GM10248 (cell line): ENCODE data around the gene CCR3.

ENCODE experiments used
- CTCF ChIA-PET: fragments of 300-600 bp; sonication (Branson Sonifier 250); formaldehyde crosslinking; extraction: SDS; loops from one replicate; lab custom pipeline; 2021; ENCODE audit warnings: antibody characterized with exemption; lab: Yijun Ruan, JAX
- POLR2A ChIA-PET: fragments of 350-650 bp; sonication (Branson Sonifier 250); formaldehyde crosslinking; extraction: SDS; loops from one replicate; lab custom pipeline; 2020; ENCODE audit warnings: antibody characterized with exemption; lab: Yijun Ruan, JAX
- DNase-seq: peaks from one replicate; pipeline ENCODE4 v3.0.0; 2012; ENCODE audit errors: extremely low spot score
- TF ChIP-seq, protein P1 (sequence below): IDR thresholded peaks from 2 replicates; pipeline ENCODE4 v1.5.1; 2012; ENCODE audit warnings: mild to moderate bottlenecking, low read depth; ENCODE audit errors: extremely low read depth, missing control alignments, control extremely low read depth

The CCR3 gene

DNA sequence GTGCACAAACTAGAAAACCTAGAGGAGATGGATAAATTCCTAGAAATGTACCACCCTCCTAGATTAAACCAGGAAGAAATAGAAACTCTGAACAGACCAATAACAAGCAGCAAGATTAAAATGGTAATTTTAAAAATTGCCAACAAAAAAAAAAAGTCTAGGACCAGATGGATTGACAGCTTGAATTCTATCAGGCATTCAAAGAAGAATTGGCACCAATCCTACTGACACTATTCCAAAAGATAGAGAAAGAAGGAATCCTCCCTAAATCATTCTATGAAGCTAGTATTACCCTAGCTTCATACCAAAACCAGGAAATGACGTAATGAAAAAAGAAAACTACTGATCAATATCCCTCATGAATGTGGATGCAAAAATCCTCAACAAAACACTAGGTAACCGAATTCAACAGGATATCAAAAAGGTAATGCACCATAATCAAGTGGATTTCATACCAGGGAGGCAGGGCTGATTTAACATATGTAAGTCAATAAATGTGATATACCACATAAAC, 24.0 kb upstream of the CCR3 start:
- TF ChIP-seq, protein P1, sequence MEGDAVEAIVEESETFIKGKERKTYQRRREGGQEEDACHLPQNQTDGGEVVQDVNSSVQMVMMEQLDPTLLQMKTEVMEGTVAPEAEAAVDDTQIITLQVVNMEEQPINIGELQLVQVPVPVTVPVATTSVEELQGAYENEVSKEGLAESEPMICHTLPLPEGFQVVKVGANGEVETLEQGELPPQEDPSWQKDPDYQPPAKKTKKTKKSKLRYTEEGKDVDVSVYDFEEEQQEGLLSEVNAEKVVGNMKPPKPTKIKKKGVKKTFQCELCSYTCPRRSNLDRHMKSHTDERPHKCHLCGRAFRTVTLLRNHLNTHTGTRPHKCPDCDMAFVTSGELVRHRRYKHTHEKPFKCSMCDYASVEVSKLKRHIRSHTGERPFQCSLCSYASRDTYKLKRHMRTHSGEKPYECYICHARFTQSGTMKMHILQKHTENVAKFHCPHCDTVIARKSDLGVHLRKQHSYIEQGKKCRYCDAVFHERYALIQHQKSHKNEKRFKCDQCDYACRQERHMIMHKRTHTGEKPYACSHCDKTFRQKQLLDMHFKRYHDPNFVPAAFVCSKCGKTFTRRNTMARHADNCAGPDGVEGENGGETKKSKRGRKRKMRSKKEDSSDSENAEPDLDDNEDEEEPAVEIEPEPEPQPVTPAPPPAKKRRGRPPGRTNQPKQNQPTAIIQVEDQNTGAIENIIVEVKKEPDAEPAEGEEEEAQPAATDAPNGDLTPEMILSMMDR, result no peak
- ChIA-PET CTCF (interaction anchor here (0.6 to 3.4 kb wide), 4 partner anchors 8 to 81 kb away, joined by 3 to 9 read pairs (median 4); no protein-coding TSS in a partner anchor), POLR2A (no interaction called here)
- DNase-seq, result no peak

DNA sequence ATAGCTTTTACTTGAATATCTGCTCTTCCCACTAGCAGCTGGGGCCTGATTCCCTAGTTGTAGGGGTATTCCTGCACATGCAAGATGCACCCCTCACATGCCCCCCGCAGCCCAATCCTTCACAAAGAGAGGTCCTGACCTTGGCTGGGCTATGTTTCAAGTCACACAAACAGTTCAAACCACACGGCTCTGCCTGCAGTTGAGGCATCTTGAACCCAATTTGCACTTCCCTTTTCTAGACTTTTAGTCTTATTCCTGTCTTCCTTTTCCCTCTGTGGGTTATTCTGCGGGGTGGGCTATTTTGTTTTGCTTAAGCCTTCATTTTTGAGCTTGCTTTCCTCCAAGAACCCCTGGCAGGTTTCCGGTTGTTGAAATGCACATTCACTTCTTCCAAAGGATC, 20.9 kb upstream of the CCR3 start:
- DNase-seq, result no peak
- TF ChIP-seq, protein P1, result no peak
- ChIA-PET POLR2A (no interaction called here), CTCF (no interaction called here)

DNA sequence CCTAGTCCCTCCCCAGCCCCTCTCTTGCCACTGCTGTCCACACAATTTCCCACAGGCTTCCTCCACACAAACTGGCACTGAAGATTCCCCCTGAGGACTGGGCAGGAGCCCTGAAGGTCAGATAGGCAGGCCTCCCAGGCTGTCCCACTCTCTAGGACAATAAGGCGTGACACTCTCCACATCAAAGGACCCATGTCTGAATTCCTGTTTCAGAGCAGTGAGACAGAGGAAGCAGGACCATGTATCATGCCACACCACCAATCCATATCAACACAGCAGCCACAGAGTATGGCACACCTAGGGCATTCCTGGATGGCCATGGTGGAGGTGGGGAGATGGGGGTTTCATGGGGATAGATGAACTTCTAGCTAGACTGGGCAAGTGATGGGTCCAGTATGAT, 20.3 kb upstream of the CCR3 start:
- no peak for DNase-seq
- ChIA-PET POLR2A (no interaction called here), CTCF (interaction anchor here (1.0 kb wide), 1 partner anchor 14 kb away, joined by 3 read pairs; the partner anchor contains the start of gene CCR1)
- TF ChIP-seq, protein P1, result no peak

DNA sequence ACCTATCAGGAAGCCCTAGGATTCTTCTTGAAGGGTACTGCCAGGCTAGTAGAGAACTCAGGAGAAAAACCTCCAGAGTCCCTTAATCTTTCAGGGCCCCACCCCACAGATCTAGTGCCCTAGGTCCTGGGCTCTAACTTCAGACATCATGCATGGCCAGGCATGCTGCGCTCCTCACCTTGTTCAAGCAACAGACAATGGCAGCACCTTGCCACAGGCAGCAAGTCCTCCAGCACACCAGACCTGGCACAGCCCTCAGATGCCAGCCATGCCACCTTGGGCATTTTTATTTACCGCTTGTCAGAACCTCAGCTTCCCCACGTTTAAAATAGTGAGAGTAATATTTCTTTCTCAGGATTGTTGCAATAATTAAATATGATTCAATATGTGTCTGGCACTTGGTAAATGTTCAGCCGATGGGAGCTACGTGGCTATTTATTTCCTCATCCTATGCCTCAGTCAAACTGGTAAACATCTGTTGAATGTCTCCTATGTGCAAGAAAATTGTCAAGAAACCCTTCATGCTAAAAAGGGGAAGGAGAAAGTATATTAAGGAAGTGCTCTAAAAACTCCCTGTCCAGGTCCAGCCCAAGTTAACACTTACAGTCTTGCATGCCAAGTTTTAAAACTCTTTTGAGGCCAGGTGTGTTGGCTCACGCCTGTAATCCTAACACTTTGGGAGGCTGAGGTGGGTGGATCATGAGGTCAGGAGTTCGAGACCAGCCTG, 19.7 kb upstream of the CCR3 start:
- POLR2A ChIA-PET, result no interaction called here
- CTCF ChIA-PET, result interaction anchor here (1.0 kb wide), 1 partner anchor 14 kb away, joined by 3 read pairs; the partner anchor contains the start of gene CCR1
- no peak for DNase-seq
- TF ChIP-seq, protein P1, result no peak

DNA sequence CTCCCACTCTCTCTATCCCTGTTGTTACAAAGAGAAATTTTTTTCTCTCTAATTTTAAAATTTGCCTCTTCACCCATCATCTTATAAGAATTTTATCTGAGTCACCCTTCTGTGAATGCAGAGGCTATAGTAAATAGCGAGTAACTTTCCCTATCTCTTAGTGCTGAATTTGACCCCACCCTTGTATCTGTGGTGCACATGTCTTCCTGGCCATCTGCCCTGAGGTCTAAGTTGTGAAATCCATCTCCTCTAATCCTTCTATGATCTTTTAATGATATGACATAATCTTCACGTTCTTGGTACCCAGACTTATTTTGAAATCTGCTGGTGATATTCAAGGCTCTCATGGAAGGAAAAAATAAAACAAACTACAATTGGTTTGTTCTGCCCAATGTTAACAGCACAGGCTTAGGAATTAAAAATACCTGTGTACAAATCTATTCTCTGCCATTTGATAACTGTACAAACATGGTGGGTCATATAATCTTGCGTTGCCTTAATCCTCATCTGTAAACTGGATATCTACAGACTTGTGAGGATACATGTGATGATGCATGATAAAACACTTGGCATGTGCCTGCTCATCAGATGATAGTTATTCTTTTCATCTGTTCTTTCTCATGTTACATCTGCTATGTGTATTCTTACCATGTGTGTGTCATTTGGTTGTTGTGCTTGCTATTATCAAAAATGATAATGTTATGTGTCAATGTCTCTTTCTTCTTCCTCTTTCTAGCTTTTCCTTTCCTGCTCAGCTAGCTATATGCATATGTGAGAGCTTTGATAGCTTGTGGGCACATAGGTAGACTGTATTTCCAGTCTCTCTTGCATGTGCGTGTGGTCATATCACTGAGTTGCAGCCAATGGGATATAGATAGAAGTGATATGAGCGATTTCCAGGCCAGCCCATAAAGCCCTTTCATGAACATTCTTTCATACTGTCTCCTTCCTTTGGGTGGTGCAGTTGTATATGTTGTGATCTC, 13.7 kb upstream of the CCR3 start:
- CTCF ChIA-PET, result no interaction called here
- no peak for DNase-seq
- TF ChIP-seq, protein P1, result peak; percentile 0
- POLR2A ChIA-PET, result no interaction called here

DNA sequence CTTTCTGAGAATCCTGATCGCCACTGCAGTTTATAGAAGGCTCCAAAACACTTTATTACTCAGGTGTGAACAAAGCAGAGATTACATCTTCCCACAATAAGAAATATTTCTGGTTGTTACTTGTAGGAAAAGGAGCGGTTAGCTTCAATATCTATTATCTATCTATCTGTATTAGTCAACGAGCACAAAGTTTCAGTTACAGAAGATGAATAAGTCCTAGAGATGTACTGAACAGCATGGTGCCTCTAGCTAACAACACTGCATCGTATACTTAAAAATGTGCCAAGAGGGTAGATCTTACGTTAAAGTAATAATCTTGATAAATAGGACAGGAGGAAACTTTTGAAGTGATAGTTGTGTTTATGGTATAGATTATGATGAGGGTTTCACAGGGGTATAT, 10.9 kb upstream of the CCR3 start:
- DNase-seq, result no peak
- POLR2A ChIA-PET, result no interaction called here
- TF ChIP-seq, protein P1, result no peak
- CTCF ChIA-PET, result no interaction called here
